GM12875 (cell line): ENCODE results near the gene TRMT10C.
"Not testable (repeated sequence)": the region's sequence is repeated elsewhere in the genome, so short reads cannot be mapped to it uniquely, and the experiment has no call there.

Source experiments
- H3K4me3 ChIP-seq: one replicate; pipeline ENCODE4 v1.5.1; 2011; ENCODE audit warnings: low read depth, low read length, control low read depth
- TF ChIP-seq, protein P1 (sequence below): IDR thresholded peaks from 2 replicates; pipeline ENCODE4 v1.5.1; 2011; ENCODE audit warnings: low read depth, mild to moderate bottlenecking, control low read depth, inconsistent platforms, low read length, moderate library complexity, borderline replicate concordance; ENCODE audit not compliant: insufficient read depth

Gene TRMT10C

DNA sequence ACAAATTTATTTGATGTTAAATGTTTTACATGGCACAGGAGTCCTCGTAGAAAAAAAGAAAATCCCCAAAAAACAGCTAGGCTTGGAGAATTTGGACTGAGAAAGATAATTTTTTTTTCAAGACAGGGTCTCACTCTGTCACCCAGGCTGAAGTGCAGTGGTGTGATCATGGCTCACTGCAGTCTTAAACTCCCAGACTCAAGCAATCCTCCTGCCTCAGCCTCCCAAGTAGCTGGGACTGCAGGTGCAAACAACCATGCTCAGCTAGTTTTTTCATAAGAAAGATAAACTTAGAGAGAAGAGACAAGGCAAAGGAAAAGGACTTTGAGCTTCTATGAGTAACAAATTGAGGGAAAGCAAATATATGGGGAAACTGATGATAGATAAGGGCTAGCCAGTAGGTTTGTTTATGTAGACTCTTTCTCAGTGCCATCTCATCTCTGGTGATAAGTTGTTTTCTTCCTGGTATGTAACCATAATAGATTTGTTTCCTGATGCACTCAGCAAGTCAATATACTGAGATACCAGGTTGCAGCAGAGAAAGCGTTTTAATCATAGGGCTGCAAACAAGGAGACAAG is 13.1 kb upstream of the TRMT10C start:
- no peak overlapping the region for H3K4me3 ChIP-seq
- TF ChIP-seq, protein P1, sequence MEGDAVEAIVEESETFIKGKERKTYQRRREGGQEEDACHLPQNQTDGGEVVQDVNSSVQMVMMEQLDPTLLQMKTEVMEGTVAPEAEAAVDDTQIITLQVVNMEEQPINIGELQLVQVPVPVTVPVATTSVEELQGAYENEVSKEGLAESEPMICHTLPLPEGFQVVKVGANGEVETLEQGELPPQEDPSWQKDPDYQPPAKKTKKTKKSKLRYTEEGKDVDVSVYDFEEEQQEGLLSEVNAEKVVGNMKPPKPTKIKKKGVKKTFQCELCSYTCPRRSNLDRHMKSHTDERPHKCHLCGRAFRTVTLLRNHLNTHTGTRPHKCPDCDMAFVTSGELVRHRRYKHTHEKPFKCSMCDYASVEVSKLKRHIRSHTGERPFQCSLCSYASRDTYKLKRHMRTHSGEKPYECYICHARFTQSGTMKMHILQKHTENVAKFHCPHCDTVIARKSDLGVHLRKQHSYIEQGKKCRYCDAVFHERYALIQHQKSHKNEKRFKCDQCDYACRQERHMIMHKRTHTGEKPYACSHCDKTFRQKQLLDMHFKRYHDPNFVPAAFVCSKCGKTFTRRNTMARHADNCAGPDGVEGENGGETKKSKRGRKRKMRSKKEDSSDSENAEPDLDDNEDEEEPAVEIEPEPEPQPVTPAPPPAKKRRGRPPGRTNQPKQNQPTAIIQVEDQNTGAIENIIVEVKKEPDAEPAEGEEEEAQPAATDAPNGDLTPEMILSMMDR = no peak

DNA sequence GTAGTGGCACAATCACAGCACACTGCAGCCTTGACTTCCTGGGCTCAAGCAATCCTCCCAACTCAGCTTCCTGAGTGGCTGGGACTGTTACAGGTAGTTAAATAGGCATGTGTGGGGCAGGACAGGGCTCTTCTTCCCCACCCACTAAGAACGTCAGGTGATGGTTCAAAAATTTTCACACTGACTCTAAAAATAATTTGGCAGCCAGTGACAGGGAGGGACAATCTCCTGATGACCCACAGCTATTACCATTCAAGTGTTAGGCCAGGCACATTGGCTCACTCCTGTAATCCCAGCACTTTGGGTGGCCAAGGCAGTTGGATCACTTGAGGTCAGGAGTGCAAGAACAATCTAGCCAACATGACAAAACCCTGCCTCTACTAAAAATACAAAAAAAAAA is 12.2 kb upstream of the TRMT10C start:
- TF ChIP-seq, protein P1 = no peak
- H3K4me3 ChIP-seq = no peak overlapping the region

DNA sequence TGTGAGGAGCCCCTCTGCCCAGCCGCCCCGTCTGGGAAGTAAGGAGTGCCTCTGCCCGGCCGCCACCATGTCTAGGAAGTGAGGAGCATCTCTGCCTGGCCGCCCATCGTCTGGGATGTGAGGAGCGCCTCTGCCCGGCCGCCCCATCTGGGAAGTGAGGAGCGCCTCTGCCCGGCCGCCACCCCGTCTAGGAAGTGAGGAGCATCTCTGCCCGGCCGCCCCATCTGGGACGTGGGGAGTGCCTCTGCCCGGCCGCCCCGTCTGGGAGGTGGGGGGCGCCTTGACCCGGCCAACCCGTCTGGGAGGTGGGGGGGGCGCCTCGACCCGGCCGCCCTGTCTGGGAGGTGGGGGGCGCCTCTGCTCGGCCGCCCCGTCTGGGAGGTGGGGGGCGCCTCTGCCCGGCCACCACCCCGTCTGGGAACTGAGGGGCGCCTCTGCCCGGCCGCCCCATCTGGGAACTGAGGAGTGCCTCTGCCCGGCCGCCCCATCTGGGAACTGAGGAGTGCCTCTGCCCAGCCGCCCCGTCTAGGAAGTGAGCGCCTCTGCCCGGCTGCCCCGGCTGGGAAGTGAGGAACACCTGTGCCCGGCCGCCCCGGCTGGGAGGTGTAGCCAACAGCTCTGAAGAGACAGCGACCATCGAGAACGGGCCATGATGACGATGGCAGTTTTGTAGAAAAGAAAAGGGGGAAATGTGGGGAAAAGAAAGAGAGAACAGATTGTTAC is 10.1 kb upstream of the TRMT10C start:
- not testable (repeated sequence) for H3K4me3 ChIP-seq

DNA sequence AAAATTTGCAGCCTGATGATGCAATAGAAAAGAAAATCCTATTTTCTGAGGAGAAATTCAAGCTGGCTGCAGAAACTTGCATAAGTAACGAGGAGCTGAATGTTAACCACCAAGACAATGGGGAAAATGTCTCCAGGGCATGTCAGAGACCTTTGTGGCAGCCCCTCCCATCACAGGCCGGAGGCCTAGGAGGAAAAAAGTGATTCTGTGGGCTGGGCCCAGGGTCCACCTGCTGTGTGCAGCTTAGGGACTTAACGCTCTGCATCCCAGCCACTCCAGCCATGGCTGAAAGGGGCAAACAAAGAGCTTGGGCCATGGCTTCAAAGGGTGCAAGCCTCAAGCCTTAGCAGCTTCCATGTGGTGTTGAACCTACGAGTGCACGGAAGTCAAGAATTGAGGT is 8.3 kb upstream of the TRMT10C start:
- H3K4me3 ChIP-seq = not testable (repeated sequence)

DNA sequence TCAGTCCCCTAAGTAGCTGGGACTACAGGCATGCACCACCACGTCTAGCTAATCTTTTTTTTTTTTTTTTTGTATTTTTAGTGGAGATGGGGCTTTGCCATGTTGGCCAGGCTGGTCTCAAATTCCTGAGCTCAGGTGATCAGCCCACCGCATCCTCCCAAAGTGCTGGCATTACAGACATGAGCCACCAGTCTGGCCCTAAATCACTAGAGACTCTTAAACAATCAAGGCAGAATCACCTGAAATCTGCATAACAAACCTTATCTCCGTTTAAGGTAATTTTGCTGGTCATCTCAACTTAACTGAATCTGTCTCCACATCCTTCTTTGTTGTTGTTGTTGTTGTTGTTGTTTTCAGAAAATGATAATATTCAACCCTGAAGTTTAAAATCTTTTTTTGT is 5.6 kb upstream of the TRMT10C start:
- H3K4me3 ChIP-seq = no peak overlapping the region
- TF ChIP-seq, protein P1 = no peak

DNA sequence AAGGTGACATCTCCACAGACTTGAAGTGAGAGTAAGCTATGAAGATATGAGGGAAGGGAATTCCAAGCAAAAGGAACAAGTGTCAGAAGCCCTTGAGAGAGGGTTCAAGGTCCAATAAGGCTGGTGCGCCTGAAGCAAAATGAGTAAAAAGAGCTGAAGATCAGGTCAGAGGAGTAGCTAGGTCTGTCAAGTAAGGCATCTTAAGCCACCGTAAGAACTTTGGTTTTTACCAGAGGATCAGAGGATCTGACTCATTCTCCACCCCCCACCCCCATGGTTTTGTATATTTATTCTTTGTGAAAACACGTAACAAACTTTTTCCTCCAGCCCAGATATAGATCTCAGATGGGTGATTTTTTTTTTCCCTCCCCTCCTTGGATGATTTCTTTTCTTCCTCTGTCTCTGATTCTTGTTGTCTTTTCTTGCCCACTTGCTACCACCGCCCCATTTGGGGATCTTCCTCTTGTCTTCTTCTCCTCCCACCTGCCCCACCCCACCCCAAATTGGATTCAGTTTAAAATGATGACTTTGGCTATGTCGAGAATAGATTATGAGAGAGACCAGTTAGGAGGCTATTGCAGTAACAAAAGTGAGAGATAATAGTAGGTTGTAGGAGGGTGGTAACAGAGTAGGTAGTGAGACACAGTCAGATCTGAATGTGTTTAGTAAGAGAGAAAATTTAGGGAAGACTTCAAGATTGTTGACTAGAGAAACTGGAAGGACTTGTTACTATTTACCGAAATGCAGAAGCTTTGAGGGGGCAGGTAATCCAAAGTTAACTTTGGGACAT is 6.1 kb downstream of the TRMT10C start:
- TF ChIP-seq, protein P1 = no peak
- no peak overlapping the region for H3K4me3 ChIP-seq

DNA sequence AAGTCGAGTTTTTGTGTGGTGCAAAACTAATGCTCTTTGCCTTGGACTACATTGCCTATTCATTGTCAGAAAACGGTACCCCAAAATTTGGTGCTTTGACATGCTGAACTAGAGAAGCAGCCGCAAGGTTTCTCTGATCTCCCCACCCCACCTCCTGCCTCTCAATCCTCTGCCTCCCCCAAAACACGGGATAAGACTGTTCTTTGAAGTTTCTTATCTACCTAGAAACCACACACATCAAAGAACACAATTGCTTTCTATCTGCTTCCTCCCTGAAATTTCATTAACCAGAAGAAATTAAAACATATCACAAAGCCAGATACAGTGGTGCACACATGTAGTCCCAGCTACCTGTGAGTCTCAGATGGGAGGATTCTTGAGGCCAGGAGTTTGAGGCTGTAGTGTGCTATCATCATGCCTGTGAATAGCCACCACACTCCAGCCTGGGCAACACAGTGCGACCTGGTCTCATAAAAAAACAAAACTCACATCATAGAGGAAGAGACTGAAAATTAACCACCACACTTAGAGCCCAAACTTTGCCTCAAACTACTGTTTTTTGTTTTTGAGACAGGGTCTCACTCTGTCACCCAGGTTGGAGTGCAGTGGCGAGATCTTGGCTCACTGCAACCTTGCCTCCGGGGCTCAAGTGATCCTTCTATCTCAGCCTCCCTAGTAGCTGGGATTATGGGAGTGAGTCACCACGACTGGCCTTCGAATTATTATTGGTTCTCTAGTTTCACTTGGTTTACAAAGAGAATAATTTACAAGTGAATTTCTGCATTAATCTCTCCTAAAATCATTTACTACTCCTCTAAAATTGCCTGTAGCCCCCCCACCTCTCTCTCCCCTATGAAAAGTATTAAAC is 9.6 kb downstream of the TRMT10C start:
- H3K4me3 ChIP-seq = no peak overlapping the region
- TF ChIP-seq, protein P1 = no peak
